ENCODE measurements around the gene ZNF423. TPM values are rescaled to one million over a fixed set of nuclear protein-coding genes. Genes with fewer than 3 reads are reported as not detected.

The ZNF423 gene
- total RNA-seq, 2 experiments from 2014 or later, result not detected

GRCh38 chr16:49496656-49497055, 359.3 kb downstream of the ZNF423 start:
- no peak for TF ChIP-seq CTCF (IDR thresholded peaks at IDR 0.05)
- CTCF ChIA-PET, result no interaction called here
- no peak for ATAC-seq
- H3K27me3 Mint-ChIP-seq, result no peaks in the 10 kb centered on the region
- no peak for DNase-seq
- no peaks in the 10 kb centered on the region for H3K4me1 Mint-ChIP-seq (ENCODE audit: low read depth)
- H3K27ac Mint-ChIP-seq, result no peak overlapping the region
- intact Hi-C loops (cut with micrococcal nuclease), result no loop called here
- POLR2A ChIA-PET, result no interaction called here
- no peaks in the 10 kb centered on the region for H3K36me3 Mint-ChIP-seq (ENCODE audit: low read depth)
- H3K9me3 Mint-ChIP-seq, result no peaks in the 10 kb centered on the region
- H3K4me3 Mint-ChIP-seq, result no peak overlapping the region

GRCh38 chr16:49495596-49496355, 360.1 kb downstream of the ZNF423 start:
- Mint-ChIP-seq H3K27me3 (no peaks in the 10 kb centered on the region), H3K4me1 (ENCODE audit: low read depth) (no peaks in the 10 kb centered on the region), H3K36me3 (ENCODE audit: low read depth) (no peaks in the 10 kb centered on the region), H3K9me3 (no peaks in the 10 kb centered on the region), H3K27ac (no peak overlapping the region), H3K4me3 (no peak overlapping the region)
- ChIA-PET CTCF (no interaction called here), POLR2A (no interaction called here)
- TF ChIP-seq CTCF (IDR thresholded peaks at IDR 0.05), result no peak
- DNase-seq, result no peak
- intact Hi-C loops (cut with micrococcal nuclease), result no loop called here
- ATAC-seq, result no peak

- no peaks in the 10 kb centered on the region for H3K9me3 Mint-ChIP-seq
- H3K27ac Mint-ChIP-seq, result no peak overlapping the region
- POLR2A ChIA-PET, result no interaction called here
- TF ChIP-seq CTCF (IDR thresholded peaks at IDR 0.05), result no peak
- CTCF ChIA-PET, result interaction anchor here (1.2 kb wide), 1 partner anchor 98 kb away, joined by 3 read pairs; no protein-coding TSS in a partner anchor
- no peak for DNase-seq
- no peaks in the 10 kb centered on the region for H3K36me3 Mint-ChIP-seq (ENCODE audit: low read depth)
- H3K4me1 Mint-ChIP-seq (ENCODE audit: low read depth), result no peaks in the 10 kb centered on the region
- ATAC-seq, result no peak
- no peaks in the 10 kb centered on the region for H3K27me3 Mint-ChIP-seq
- intact Hi-C loops (cut with micrococcal nuclease), result loop anchor here (5.0 kb wide), 1 partner anchor 88 kb away; no protein-coding TSS in a partner anchor
- H3K4me3 Mint-ChIP-seq, result no peak overlapping the region
Observed at GRCh38 chr16:49494891-49495566, 360.9 kb downstream of the ZNF423 start.

GRCh38 chr16:49494474-49494873, 361.4 kb downstream of the ZNF423 start:
- ChIA-PET POLR2A (no interaction called here), CTCF (interaction anchor here (1.2 kb wide), 1 partner anchor 99 kb away, joined by 3 read pairs; no protein-coding TSS in a partner anchor)
- Mint-ChIP-seq H3K27me3 (no peaks in the 10 kb centered on the region), H3K27ac (no peak overlapping the region), H3K4me1 (ENCODE audit: low read depth) (no peaks in the 10 kb centered on the region), H3K36me3 (ENCODE audit: low read depth) (no peaks in the 10 kb centered on the region), H3K4me3 (no peak overlapping the region), H3K9me3 (no peaks in the 10 kb centered on the region)
- ATAC-seq (no peak), DNase-seq (no peak)
- intact Hi-C loops (cut with micrococcal nuclease), result loop anchor here (5.0 kb wide), 1 partner anchor 87 kb away; no protein-coding TSS in a partner anchor
- no peak for TF ChIP-seq CTCF (IDR thresholded peaks at IDR 0.05)

- Mint-ChIP-seq H3K36me3 (ENCODE audit: low read depth) (no peaks in the 10 kb centered on the region), H3K27me3 (no peaks in the 10 kb centered on the region), H3K9me3 (no peaks in the 10 kb centered on the region), H3K4me1 (ENCODE audit: low read depth) (no peaks in the 10 kb centered on the region), H3K27ac (no peak overlapping the region), H3K4me3 (no peak overlapping the region)
- intact Hi-C loops (cut with micrococcal nuclease), result loop anchor here (5.0 kb wide), 1 partner anchor 87 kb away; no protein-coding TSS in a partner anchor
- POLR2A ChIA-PET, result no interaction called here
- DNase-seq (no peak), ATAC-seq (no peak)
- TF ChIP-seq CTCF (IDR thresholded peaks at IDR 0.05), result no peak
- CTCF ChIA-PET, result interaction anchor here (0.9 to 2.0 kb wide), 4 partner anchors 10 to 99 kb away, joined by 3 to 14 read pairs (median 4); no protein-coding TSS in a partner anchor
Observed at GRCh38 chr16:49493836-49494235, 362.1 kb downstream of the ZNF423 start.

Measured in activated CD8-positive, alpha-beta T cell treated with anti-CD3 and anti-CD28 coated beads for 36 hours (primary cell).